Measurements from ENCODE around the gene WDR59. TPM values are rescaled to one million over a fixed set of nuclear protein-coding genes. Genes with fewer than 3 reads are reported as not detected.

The WDR59 gene
- total and polyA plus RNA-seq, 9 of the 15 experiments (the other 6 are each of a cell fraction or from before 2014, with no cell fraction given), result 12.7 to 126 (median 34.7) TPM

- H3K4me1 ChIP-seq (replicated peaks in 1 of 2; ENCODE audit: control insufficient read depth in 2 of 2, insufficient read depth in 2 of 2, low read length in 2 of 2), result peaks cover 34 to 44% of the 10 kb centered on the region in 2 experiments
- ChIA-PET CTCF (ENCODE audit: low intra/inter-chr PET ratio) (no interaction called here), POLR2A (interaction anchor here (0.9 to 3.3 kb wide), 6 partner anchors 10 to 109 kb away, joined by 3 to 32 read pairs (median 4); no protein-coding TSS in a partner anchor)
- H3K27me3 ChIP-seq (ENCODE audit: control insufficient read depth in 2 of 2, insufficient read depth in 2 of 2, low read length in 2 of 2), result no peaks in the 10 kb centered on the region
- BruUV-seq (replicated peaks), result no TSS peak
- peak in 1 of 4 experiments; percentile 52 for DNase-seq (ENCODE audit: extremely low read depth in 1 of 4, low spot score in 3 of 4)
- ATAC-seq, result peak; percentile 4
- H4K20me1 ChIP-seq (replicated peaks; ENCODE audit: control insufficient read depth, insufficient read depth, low read length), result peaks cover 22% of the 10 kb centered on the region; the same call in 1 of the 2 replicates
- in situ Hi-C loops (cut with MboI), result no loop called here
- peak overlapping the region; percentile 9; the same call in 1 of the 3 replicates for H3K27ac ChIP-seq (ENCODE audit: extremely low read depth, low read depth, low read length)
- intact Hi-C loops (cut with micrococcal nuclease), result loop anchor here (2.0 kb wide), 1 partner anchor 62 kb away; no protein-coding TSS in a partner anchor
- no peaks in the 10 kb centered on the region for H3K9me3 ChIP-seq (replicated peaks; ENCODE audit: control insufficient read depth, insufficient read depth, low read depth, low read length)
- FAIRE-seq, result peak; percentile 75
- H3K4me2 ChIP-seq (ENCODE audit: insufficient read depth, low read length), result peak overlapping the region; percentile 47; the same call in 1 of the 2 replicates
- H3K9me1 ChIP-seq (ENCODE audit: control insufficient read depth, insufficient read depth, low read length), result no peaks in the 10 kb centered on the region
- WGBS (ENCODE audit: insufficient coverage, low coverage, missing lambda C conversion rate), result 8% methylated on average over 9 of the region's 9 CpGs
- peaks cover 83% of the 10 kb centered on the region for H3K79me2 ChIP-seq (ENCODE audit: control insufficient read depth, insufficient read depth, low read length)
- peak overlapping the region; percentile 5 to 76; a peak in 1 of 4 replicates for H3K9ac ChIP-seq (ENCODE audit: insufficient read depth in 1 of 2, low read depth in 2 of 2, low read length in 2 of 2)
- H3K36me3 ChIP-seq (ENCODE audit: control insufficient read depth, insufficient read depth, low read length), result peaks cover 13% of the 10 kb centered on the region; the same call in 2 of the 3 replicates
- no peak overlapping the region for H2AFZ ChIP-seq (ENCODE audit: low read depth, low read length)
- no peak overlapping the region; the same call in 1 of the 2 replicates for H3K4me3 ChIP-seq
- TF ChIP-seq ZC3H4 (CRISPR knock-in tag; IDR thresholded peaks at IDR 0.05; ENCODE audit: borderline replicate concordance) (no peak), RFX1 (IDR thresholded peaks at IDR 0.05) (no peak), ZBTB2 (IDR thresholded peaks at IDR 0.05) (no peak), CGGBP1 (CRISPR knock-in tag; IDR thresholded peaks at IDR 0.05) (no peak), TFE3 (CRISPR knock-in tag; IDR thresholded peaks at IDR 0.05) (0 out of 2 replicates have a peak, but pooled peaks have one; percentile 12), ESRRA (IDR thresholded peaks at IDR 0.05; ENCODE audit: borderline replicate concordance, low read depth) (peak; percentile 96), TEAD4 (IDR thresholded peaks at IDR 0.05; ENCODE audit: low read length) (no peak), TEAD4 (CRISPR knock-in tag; IDR thresholded peaks at IDR 0.05; ENCODE audit: borderline replicate concordance) (no peak), SMARCE1 (IDR thresholded peaks at IDR 0.05) (0 out of 2 replicates have a peak, but pooled peaks have one; percentile 16), JUND (IDR thresholded peaks at IDR 0.05; ENCODE audit: borderline replicate concordance, low read depth, low read length) (0 out of 2 replicates have a peak, but pooled peaks have one; percentile 10), JUND (tag; IDR thresholded peaks at IDR 0.05; ENCODE audit: borderline replicate concordance, low read depth, low read length) (no peak; the same call in 2 of the 3 replicates), HDGF (IDR thresholded peaks at IDR 0.05) (no peak), THAP12 (CRISPR knock-in tag; IDR thresholded peaks at IDR 0.05) (no peak), RCOR1 (IDR thresholded peaks at IDR 0.05; ENCODE audit: borderline replicate concordance in 1 of 2, low read depth in 2 of 2, low read length in 2 of 2) (peak in 1 of 2 experiments; percentile 78; a peak in 2 of 4 replicates), CREBBP (IDR thresholded peaks at IDR 0.05; ENCODE audit: low read depth, low read length) (no peak), DPF2 (IDR thresholded peaks at IDR 0.05) (no peak), GABPB1 (CRISPR knock-in tag; IDR thresholded peaks at IDR 0.05) (no peak), ZFX (CRISPR knock-in tag; IDR thresholded peaks at IDR 0.05) (peak; percentile 36; the same call in 1 of the 2 replicates), PTTG1 (tag; IDR thresholded peaks at IDR 0.05; ENCODE audit: low read depth) (no peak)
These were observed 17.6 kb upstream of the WDR59 start for GRCh38 chr16:75002474-75002873.
